GM12878 (cell line): ENCODE measurements around the gene LY6G5B. TPM values are rescaled to one million over a fixed set of nuclear protein-coding genes. Genes with fewer than 3 reads are reported as not detected.

Experiments used
- ATAC-seq: fragments of 200-7000 bp; cut with Tn5 transposase; 3 replicates; pipeline ENCODE4 v1.9.1; 2020; ENCODE audit warnings: mild to moderate bottlenecking, moderate library complexity
- BruUV-seq: library from RNA; stranded (reverse); fragments of 400-500 nt; replicated peaks from 2 replicates; lab custom pipeline; 2021; lab: Mats Ljungman, UMichigan
- CTCF ChIA-PET: fragments of 300-600 bp; sonication (Branson Sonifier 250); formaldehyde crosslinking; extraction: SDS; loops from one replicate; lab custom pipeline; 2021; ENCODE audit warnings: inconsistent platforms; lab: Yijun Ruan, JAX
- POLR2A ChIA-PET: fragments of 350-600 bp; formaldehyde crosslinking; extraction: SDS; loops from one replicate; lab custom pipeline; 2021; ENCODE audit warnings: inconsistent platforms; lab: Charles Lee
- RAD21 ChIA-PET: fragments of 300-600 bp; sonication (Branson Sonifier 250); formaldehyde crosslinking; loops from one replicate; lab custom pipeline; 2023; ENCODE audit warnings: antibody characterized with exemption; ENCODE audit not compliant: unreplicated experiment; lab: Charles Lee
- SMC1A ChIA-PET: fragments of 300-600 bp; sonication (Branson Sonifier 250); formaldehyde crosslinking; loops from one replicate; lab custom pipeline; 2023; ENCODE audit not compliant: unreplicated experiment, uncharacterized antibody; lab: Charles Lee
- DNase-seq: peaks from one replicate; pipeline ENCODE4 v3.0.0-alpha.2; 2011; ENCODE audit warnings: low read depth, low spot score
- FAIRE-seq: peaks from 3 replicates; lab custom pipeline; 2011; peaks lifted over from hg19 to GRCh38; lab: Jason Lieb, UNC
- H2AFZ ChIP-seq: 2 replicates; pipeline ENCODE4 v1.6.0; 2011; ENCODE audit warnings: low read depth, low read length, control low read depth; ENCODE audit not compliant: control insufficient read depth
- H3K27ac ChIP-seq: 2 replicates; pipeline ENCODE4 v1.5.1; 2011; ENCODE audit warnings: control low read depth; ENCODE audit not compliant: control insufficient read depth, insufficient read depth
- H3K27me3 ChIP-seq, 2 experiments: replicated peaks in 1 of 2; 2 replicates each; pipeline versions ENCODE4 v1.6.0 to v1.6.1; 2011; ENCODE audit warnings: low read length in 1 of 2; ENCODE audit not compliant: control insufficient read depth in 2 of 2, insufficient read depth in 2 of 2
- H3K36me3 ChIP-seq, 2 experiments: 2 replicates each; pipeline ENCODE4 v1.5.1; 2011; ENCODE audit warnings: low read length in 1 of 2; ENCODE audit not compliant: control insufficient read depth in 2 of 2, insufficient read depth in 2 of 2
- H3K4me1 ChIP-seq: 2 replicates; pipeline ENCODE4 v1.6.1; 2011; ENCODE audit warnings: mild to moderate bottlenecking, low read length, moderate library complexity, mixed read lengths; ENCODE audit not compliant: control insufficient read depth, insufficient read depth
- H3K4me2 ChIP-seq: 2 replicates; pipeline ENCODE4 v1.6.0; 2011; ENCODE audit warnings: control low read depth; ENCODE audit not compliant: control insufficient read depth, insufficient read depth
- H3K4me3 ChIP-seq: fragments of 200-600 bp; sonication (generic); 2 replicates; pipeline ENCODE4 v1.5.1; 2016
- H3K79me2 ChIP-seq: 2 replicates; pipeline ENCODE4 v1.6.0; 2011; ENCODE audit warnings: low read length; ENCODE audit not compliant: control insufficient read depth, insufficient read depth
- H3K9ac ChIP-seq: 2 replicates; pipeline ENCODE4 v1.8.0; 2011; ENCODE audit warnings: low read length, control low read depth, mixed read lengths; ENCODE audit not compliant: control insufficient read depth, insufficient read depth
- H3K9me3 ChIP-seq: replicated peaks from 3 replicates; pipeline ENCODE4 v1.5.1; 2011; ENCODE audit warnings: mild to moderate bottlenecking, low read length; ENCODE audit not compliant: control insufficient read depth, insufficient read depth
- H4K20me1 ChIP-seq: 2 replicates; pipeline ENCODE4 v1.6.0; 2011; ENCODE audit not compliant: control insufficient read depth, insufficient read depth
- BACH1 ChIP-seq: fragments of 450-650 bp; IDR thresholded peaks from 2 replicates; pipeline ENCODE4 v1.6.1; 2017; ENCODE audit warnings: mild to moderate bottlenecking, borderline replicate concordance
- EP300 ChIP-seq, 2 experiments: fragments of 150-350 bp in 1 of 2; IDR thresholded peaks; 2 replicates each; pipeline ENCODE4 v1.6.1; 2011 to 2012; ENCODE audit warnings: low read depth in 2 of 2, low read length in 2 of 2, borderline replicate concordance in 1 of 2, improper control_type of control experiment in 1 of 2, inconsistent platforms in 1 of 2; ENCODE audit not compliant: control insufficient read depth in 1 of 2
- GABPA ChIP-seq: IDR thresholded peaks from 2 replicates; pipeline ENCODE4 v1.6.1; 2014; ENCODE audit warnings: antibody characterized with exemption, low read depth, mild to moderate bottlenecking, inconsistent platforms
- HDGF ChIP-seq: fragments of 450-650 bp; IDR thresholded peaks from 2 replicates; pipeline ENCODE4 v1.6.1; 2016; ENCODE audit warnings: antibody characterized with exemption
- JUND ChIP-seq: IDR thresholded peaks from 2 replicates; pipeline ENCODE4 v1.6.1; 2012; ENCODE audit warnings: low read depth, mild to moderate bottlenecking, low read length, improper control_type of control experiment, moderate library complexity
- LARP7 ChIP-seq: fragments of 450-650 bp; IDR thresholded peaks from 2 replicates; pipeline ENCODE4 v1.6.1; 2017; ENCODE audit warnings: mild to moderate bottlenecking
- NBN ChIP-seq: fragments of 450-650 bp; IDR thresholded peaks from 2 replicates; pipeline ENCODE4 v1.6.1; 2016
- NR2C2 ChIP-seq: IDR thresholded peaks from 2 replicates; pipeline ENCODE4 v1.6.1; 2011; ENCODE audit warnings: borderline replicate concordance, low read depth; ENCODE audit not compliant: control insufficient read depth, insufficient read length
- RB1 ChIP-seq: fragments of 450-650 bp; formaldehyde crosslinking; IDR thresholded peaks from 2 replicates; pipeline ENCODE4 v1.6.1; 2017; ENCODE audit warnings: mild to moderate bottlenecking, borderline replicate concordance
- RCOR1 ChIP-seq: conservative IDR thresholded peaks from 2 replicates; pipeline ENCODE4 v1.6.1; 2012; ENCODE audit warnings: low read depth, low read length, improper control_type of control experiment
- WGBS: methylation state at CpG from one replicate; pipeline ENCODE4 v1.1.6; 2016; ENCODE audit warnings: low lambda C conversion rate; ENCODE audit not compliant: insufficient replicate concordance, insufficient coverage; ENCODE audit errors: missing lambda C conversion rate; 5-methylcytosine and 5-hydroxymethylcytosine counted together
- in situ Hi-C: fragments of 300-500 bp; cut with MboI; formaldehyde crosslinking; loops from 9 replicates; pipeline ENCODE4 v1.14.3; 2018; ENCODE audit warnings: mixed read lengths
- intact Hi-C: fragments of 100-400 bp; cut with micrococcal nuclease; formaldehyde crosslinking; loops from one replicate; pipeline ENCODE4 v1.14.2; 2022; ENCODE audit not compliant: unreplicated experiment
- polyA plus RNA-seq, 11 experiments: library from polyadenylated mRNA; depleted of rRNA in 4 of 11; unstranded in 6 of 11; stranded (reverse) in 5 of 11; fragments of >200 nt; fragmentation: Nextera tagmentation in 4 of 11; fragmentation: Illumina TruSeq in 1 of 11; extraction: Ambion mirVana in 4 of 11; extraction: Trizol in 1 of 11; gene quantifications; 1 replicate in 1 of 11; 2 replicates in 10 of 11; pipeline versions ENCODE4 v1.2.1 to v1.2.3, GENCODE V29; 2011 to 2016; ENCODE audit warnings: inconsistent platforms in 2 of 11, missing spikeins in 2 of 11, low read depth in 1 of 11
- total RNA-seq, 4 experiments: library from RNA; depleted of rRNA in 3 of 4; stranded (reverse); fragments of >200 nt in 3 of 4; fragmentation: Illumina TruSeq in 1 of 4; extraction: Trizol in 1 of 4; gene quantifications; 2 replicates each; pipeline versions ENCODE4 v1.2.1 to v1.2.3, GENCODE V29; 2013 to 2021
- TF ChIP-seq, protein P1 (sequence below): fragments of 450-650 bp; IDR thresholded peaks from 2 replicates; pipeline ENCODE4 v1.6.1; 2017; ENCODE audit warnings: mild to moderate bottlenecking, moderate library complexity

The LY6G5B gene
- total and polyA plus RNA-seq, 10 of the 15 experiments (the other 5 are each of a cell fraction or from before 2014, with no cell fraction given), result 3.2 to 16.5 (median 7.5) TPM

GRCh38 chr6:31692886-31693285 lies 23.1 kb downstream of the LY6G5B start:
- ChIA-PET CTCF (interaction anchor here (0.7 kb wide), 1 partner anchor 46 kb away, joined by 3 read pairs; no protein-coding TSS in a partner anchor), RAD21 (no interaction called here), SMC1A (no interaction called here), POLR2A (interaction anchor here (1.1 to 2.2 kb wide), 2 partner anchors 45 to 140 kb away, joined by 5 to 11 read pairs; no protein-coding TSS in a partner anchor)
- Histone ChIP-seq H3K79me2 (no peaks in the 10 kb centered on the region), H3K36me3 (peaks cover 17 to 35% of the 10 kb centered on the region in 2 experiments), H3K4me3 (no peak overlapping the region), H3K9me3 (no peaks in the 10 kb centered on the region), H3K4me1 (no peaks in the 10 kb centered on the region), H2AFZ (no peak overlapping the region), H3K4me2 (no peak overlapping the region), H4K20me1 (no peaks in the 10 kb centered on the region), H3K9ac (no peak overlapping the region), H3K27ac (no peak overlapping the region), H3K27me3 (no peaks in the 10 kb centered on the region)
- no peak for FAIRE-seq
- BruUV-seq, result no TSS peak
- intact Hi-C loops, result no loop called here
- 90% methylated on average over 9 of the region's 9 CpGs for WGBS
- TF ChIP-seq NR2C2 (no peak), HDGF (no peak), RB1 (no peak), JUND (no peak), EP300 (IDR thresholded peaks at IDR 0.05; ENCODE audit: borderline replicate concordance in 1 of 2, control insufficient read depth in 1 of 2, low read depth in 2 of 2, low read length in 2 of 2) (no peak), NBN (no peak), LARP7 (no peak), BACH1 (no peak), GABPA (no peak), RCOR1 (no peak)
- TF ChIP-seq, protein P1, sequence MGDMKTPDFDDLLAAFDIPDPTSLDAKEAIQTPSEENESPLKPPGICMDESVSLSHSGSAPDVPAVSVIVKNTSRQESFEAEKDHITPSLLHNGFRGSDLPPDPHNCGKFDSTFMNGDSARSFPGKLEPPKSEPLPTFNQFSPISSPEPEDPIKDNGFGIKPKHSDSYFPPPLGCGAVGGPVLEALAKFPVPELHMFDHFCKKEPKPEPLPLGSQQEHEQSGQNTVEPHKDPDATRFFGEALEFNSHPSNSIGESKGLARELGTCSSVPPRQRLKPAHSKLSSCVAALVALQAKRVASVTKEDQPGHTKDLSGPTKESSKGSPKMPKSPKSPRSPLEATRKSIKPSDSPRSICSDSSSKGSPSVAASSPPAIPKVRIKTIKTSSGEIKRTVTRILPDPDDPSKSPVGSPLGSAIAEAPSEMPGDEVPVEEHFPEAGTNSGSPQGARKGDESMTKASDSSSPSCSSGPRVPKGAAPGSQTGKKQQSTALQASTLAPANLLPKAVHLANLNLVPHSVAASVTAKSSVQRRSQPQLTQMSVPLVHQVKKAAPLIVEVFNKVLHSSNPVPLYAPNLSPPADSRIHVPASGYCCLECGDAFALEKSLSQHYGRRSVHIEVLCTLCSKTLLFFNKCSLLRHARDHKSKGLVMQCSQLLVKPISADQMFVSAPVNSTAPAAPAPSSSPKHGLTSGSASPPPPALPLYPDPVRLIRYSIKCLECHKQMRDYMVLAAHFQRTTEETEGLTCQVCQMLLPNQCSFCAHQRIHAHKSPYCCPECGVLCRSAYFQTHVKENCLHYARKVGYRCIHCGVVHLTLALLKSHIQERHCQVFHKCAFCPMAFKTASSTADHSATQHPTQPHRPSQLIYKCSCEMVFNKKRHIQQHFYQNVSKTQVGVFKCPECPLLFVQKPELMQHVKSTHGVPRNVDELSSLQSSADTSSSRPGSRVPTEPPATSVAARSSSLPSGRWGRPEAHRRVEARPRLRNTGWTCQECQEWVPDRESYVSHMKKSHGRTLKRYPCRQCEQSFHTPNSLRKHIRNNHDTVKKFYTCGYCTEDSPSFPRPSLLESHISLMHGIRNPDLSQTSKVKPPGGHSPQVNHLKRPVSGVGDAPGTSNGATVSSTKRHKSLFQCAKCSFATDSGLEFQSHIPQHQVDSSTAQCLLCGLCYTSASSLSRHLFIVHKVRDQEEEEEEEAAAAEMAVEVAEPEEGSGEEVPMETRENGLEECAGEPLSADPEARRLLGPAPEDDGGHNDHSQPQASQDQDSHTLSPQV, result no peak
- DNase-seq, result no peak
- no peak for ATAC-seq
- in situ Hi-C loops, result no loop called here
